ENCODE data around the gene MAP3K19. TPM values are rescaled to one million over a fixed set of nuclear protein-coding genes. Genes with fewer than 3 reads are reported as not detected.

The MAP3K19 gene, protein sequence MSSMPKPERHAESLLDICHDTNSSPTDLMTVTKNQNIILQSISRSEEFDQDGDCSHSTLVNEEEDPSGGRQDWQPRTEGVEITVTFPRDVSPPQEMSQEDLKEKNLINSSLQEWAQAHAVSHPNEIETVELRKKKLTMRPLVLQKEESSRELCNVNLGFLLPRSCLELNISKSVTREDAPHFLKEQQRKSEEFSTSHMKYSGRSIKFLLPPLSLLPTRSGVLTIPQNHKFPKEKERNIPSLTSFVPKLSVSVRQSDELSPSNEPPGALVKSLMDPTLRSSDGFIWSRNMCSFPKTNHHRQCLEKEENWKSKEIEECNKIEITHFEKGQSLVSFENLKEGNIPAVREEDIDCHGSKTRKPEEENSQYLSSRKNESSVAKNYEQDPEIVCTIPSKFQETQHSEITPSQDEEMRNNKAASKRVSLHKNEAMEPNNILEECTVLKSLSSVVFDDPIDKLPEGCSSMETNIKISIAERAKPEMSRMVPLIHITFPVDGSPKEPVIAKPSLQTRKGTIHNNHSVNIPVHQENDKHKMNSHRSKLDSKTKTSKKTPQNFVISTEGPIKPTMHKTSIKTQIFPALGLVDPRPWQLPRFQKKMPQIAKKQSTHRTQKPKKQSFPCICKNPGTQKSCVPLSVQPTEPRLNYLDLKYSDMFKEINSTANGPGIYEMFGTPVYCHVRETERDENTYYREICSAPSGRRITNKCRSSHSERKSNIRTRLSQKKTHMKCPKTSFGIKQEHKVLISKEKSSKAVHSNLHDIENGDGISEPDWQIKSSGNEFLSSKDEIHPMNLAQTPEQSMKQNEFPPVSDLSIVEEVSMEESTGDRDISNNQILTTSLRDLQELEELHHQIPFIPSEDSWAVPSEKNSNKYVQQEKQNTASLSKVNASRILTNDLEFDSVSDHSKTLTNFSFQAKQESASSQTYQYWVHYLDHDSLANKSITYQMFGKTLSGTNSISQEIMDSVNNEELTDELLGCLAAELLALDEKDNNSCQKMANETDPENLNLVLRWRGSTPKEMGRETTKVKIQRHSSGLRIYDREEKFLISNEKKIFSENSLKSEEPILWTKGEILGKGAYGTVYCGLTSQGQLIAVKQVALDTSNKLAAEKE (N-terminal part only)
- total RNA-seq (2014; rRNA removed; shearing (Covaris generic)), result not detected in 2 replicates

DNA sequence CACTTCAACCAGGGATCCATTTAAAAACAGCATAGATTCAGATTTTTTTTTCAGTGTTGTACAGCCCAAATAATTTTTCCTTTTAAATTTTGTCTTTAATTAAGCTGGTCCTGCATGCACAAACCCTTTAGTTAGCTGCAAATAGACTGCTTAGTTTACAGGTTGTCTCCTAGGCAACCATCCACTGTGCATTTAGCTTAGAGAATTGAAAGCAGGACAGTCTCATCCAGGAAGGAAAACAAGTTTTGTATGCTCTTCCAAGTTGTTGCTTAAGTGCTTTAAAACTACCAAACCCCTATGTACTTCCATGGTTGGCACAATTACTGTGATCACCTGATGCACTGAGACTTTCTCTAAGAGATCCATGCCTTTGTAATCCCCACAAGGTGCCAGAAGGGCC, at the start of gene MAP3K19:
TSS of gene MAP3K19 (minus strand) at position 148 of the 400 bp plus-strand sequence. CDS start 22,800 bp downstream, outside the sequence.

DNA sequence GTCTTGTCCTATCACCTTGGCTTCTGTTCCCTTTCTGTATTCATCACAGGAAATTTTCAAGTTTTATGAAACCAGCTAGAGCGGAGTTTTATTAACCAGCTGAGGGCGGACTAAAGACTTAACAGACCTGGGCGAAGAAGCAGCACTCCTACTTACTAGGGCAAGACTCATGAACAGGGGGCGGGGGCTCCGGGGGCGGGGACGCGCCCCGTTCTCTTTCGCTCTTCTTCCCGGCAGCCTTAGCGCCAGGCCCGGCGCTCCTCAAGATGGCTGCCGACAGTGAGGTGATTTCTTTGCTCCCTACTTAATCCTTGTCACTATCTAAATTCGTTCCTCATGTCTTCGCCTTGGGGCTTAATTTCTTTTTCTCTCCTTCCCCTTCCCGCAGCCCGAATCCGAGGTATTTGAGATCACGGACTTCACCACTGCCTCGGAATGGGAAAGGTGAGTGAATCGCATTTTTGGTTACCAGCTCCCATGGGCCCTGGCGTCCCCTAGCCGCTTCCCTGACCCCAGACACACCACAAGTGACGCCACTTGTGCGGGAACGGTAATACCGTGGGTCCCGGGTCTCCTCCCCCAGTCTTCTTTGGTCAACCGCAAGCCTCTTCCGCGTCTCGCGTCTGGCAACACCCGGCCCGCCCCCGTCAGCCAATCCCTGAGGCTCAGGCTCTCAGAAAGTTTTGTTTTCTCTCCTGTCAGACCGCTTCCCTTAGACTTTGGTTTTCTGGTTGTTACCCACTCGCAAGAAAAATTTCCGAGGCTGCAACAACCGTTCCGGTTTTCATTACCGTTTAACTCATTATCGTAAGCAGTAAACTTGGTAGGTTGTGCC, 5.0 kb upstream of the MAP3K19 start, which contains the start of gene RAB3GAP1:
TSS of gene RAB3GAP1 (plus strand) at position 251 of the 835 bp plus-strand sequence. CDS start at position 267, 16 bp downstream.

DNA sequence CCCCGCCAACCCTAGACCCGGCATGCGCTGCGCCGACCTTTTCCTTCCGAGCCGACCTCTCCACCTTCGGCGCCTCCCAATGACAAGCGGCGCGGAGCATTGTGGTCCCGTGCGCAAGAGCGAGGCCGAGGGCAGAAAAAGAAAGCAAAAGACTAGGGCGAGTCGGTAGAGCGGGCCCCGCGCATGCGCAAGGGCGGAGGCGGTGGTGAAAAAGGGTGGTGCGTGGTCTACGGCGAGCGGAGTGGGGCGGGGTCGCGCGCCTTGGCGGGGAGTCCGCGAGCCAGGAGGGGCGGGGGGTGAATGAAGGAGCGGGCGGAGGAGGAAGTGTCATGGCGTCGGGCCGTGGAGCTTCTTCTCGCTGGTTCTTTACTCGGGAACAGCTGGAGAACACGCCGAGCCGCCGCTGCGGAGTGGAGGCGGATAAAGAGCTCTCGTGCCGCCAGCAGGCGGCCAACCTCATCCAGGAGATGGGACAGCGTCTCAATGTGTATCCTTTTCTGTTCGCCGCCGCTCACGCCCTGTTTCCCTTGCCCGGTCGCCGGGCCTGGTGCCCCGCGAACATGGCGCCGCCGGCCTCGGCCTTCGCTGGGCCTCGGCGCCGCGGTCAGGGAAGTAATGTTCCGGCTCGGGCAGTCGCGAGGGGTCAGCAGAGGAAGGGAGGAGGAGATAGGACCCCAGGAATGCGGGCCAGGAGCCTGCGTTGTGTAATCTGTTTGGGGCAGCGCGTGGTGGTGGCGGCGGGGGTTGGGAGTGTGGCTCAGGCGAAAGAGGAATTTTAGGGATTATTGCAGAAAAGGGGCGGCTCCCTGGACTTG, 128.5 kb downstream of the MAP3K19 start, which contains the start of gene CCNT2:
TSS of gene CCNT2 (plus strand) at position 297 of the 815 bp plus-strand sequence. CDS start at position 330, 33 bp downstream.

Other genes with a start within 250 kb of the MAP3K19 start
- gene ACMSD, start 208.8 kb downstream of the MAP3K19 start, total RNA-seq (2014; rRNA removed; shearing (Covaris generic)), result not detected in 2 replicates
- 10.0 and 14.5 TPM in 2 replicates for gene CCNT2, start 128.6 kb downstream of the MAP3K19 start, total RNA-seq (2014; rRNA removed; shearing (Covaris generic))
- 27.6 and 29.1 TPM in 2 replicates for gene RAB3GAP1, start 4.8 kb upstream of the MAP3K19 start, total RNA-seq (2014; rRNA removed; shearing (Covaris generic))